HepG2 (cell line): ENCODE measurements around the gene TMEM231. TPM values are rescaled to one million over a fixed set of nuclear protein-coding genes. Genes with fewer than 3 reads are reported as not detected.

Experiments
- AKNA ChIP-seq: sonication (generic); formaldehyde crosslinking; IDR thresholded peaks from 2 replicates; pipeline ENCODE4 v1.4.0; 2020; ENCODE audit warnings: missing genetic modification reagents, borderline replicate concordance
- ATF7 ChIP-seq, 2 experiments: fragments of 450-650 bp in 1 of 2; sonication (generic) in 1 of 2; formaldehyde crosslinking in 1 of 2; IDR thresholded peaks; 2 replicates each; pipeline versions ENCODE4 v1.4.0 to v1.6.1; 2016 to 2020; ENCODE audit warnings: antibody characterized with exemption in 1 of 2, mild to moderate bottlenecking in 1 of 2, missing genetic modification reagents in 1 of 2
- BHLHE40 ChIP-seq: IDR thresholded peaks from 2 replicates; pipeline ENCODE4 v1.6.1; 2011; ENCODE audit warnings: low read length, improper control_type of control experiment
- FOXP1 ChIP-seq, 2 experiments: fragments of 450-650 bp in 1 of 2; IDR thresholded peaks; 2 replicates each; pipeline ENCODE4 v1.6.1; 2017 to 2018; ENCODE audit warnings: antibody characterized with exemption in 1 of 2
- HNF4G ChIP-seq, 2 experiments: sonication (generic) in 1 of 2; formaldehyde crosslinking in 1 of 2; IDR thresholded peaks; 2 replicates each; pipeline versions ENCODE4 v1.4.0 to v1.6.1; 2011 to 2020; ENCODE audit warnings: borderline replicate concordance in 2 of 2, low read depth in 2 of 2, mild to moderate bottlenecking in 2 of 2, low read length in 1 of 2, missing genetic modification reagents in 1 of 2, moderate library complexity in 1 of 2
- KLF13 ChIP-seq: sonication (generic); formaldehyde crosslinking; IDR thresholded peaks from 2 replicates; pipeline ENCODE4 v1.4.0; 2020; ENCODE audit warnings: mild to moderate bottlenecking, missing genetic modification reagents
- KLF16 ChIP-seq, 2 experiments: sonication (generic) in 1 of 2; formaldehyde crosslinking in 1 of 2; IDR thresholded peaks; 2 replicates each; pipeline versions ENCODE4 v1.6.1 to v1.8.0; 2016 to 2023; ENCODE audit warnings: missing genetic modification reagents in 2 of 2, missing compliant biosample characterization in 1 of 2
- MAFK ChIP-seq, 2 experiments: IDR thresholded peaks in 1 of 2; conservative IDR thresholded peaks in 1 of 2; 2 replicates each; pipeline ENCODE4 v1.6.1; 2011; ENCODE audit warnings: improper control_type of control experiment in 2 of 2, low read length in 2 of 2
- NR2F1 ChIP-seq, 2 experiments: fragments of 450-650 bp in 1 of 2; formaldehyde crosslinking in 1 of 2; IDR thresholded peaks; 2 replicates each; pipeline versions ENCODE4 v1.5.0 to v1.6.1; 2016 to 2020; ENCODE audit warnings: mild to moderate bottlenecking in 1 of 2, missing compliant biosample characterization in 1 of 2, missing genetic modification reagents in 1 of 2, moderate library complexity in 1 of 2
- ONECUT2 ChIP-seq: sonication (generic); formaldehyde crosslinking; IDR thresholded peaks from 2 replicates; pipeline ENCODE4 v1.4.0; 2020; ENCODE audit warnings: missing genetic modification reagents
- REST ChIP-seq, 2 experiments: IDR thresholded peaks; 2 replicates each; pipeline ENCODE4 v1.6.1; 2011 to 2012; ENCODE audit warnings: low read length in 2 of 2, borderline replicate concordance in 1 of 2, low read depth in 1 of 2, mild to moderate bottlenecking in 1 of 2, moderate library complexity in 1 of 2
- REXO4 ChIP-seq: sonication (generic); formaldehyde crosslinking; IDR thresholded peaks from 2 replicates; pipeline ENCODE4 v1.8.0; 2022; ENCODE audit warnings: missing genetic modification reagents, mild to moderate bottlenecking, borderline replicate concordance
- TIGD3 ChIP-seq: sonication (generic); formaldehyde crosslinking; IDR thresholded peaks from 2 replicates; pipeline ENCODE4 v1.5.1; 2020; ENCODE audit warnings: mild to moderate bottlenecking, missing genetic modification reagents, borderline replicate concordance
- XBP1 ChIP-seq: sonication (generic); formaldehyde crosslinking; IDR thresholded peaks from 2 replicates; pipeline ENCODE4 v1.5.0; 2020; ENCODE audit warnings: missing genetic modification reagents
- ZFX ChIP-seq: sonication (generic); formaldehyde crosslinking; IDR thresholded peaks from 2 replicates; pipeline ENCODE4 v1.4.0; 2020; ENCODE audit warnings: mild to moderate bottlenecking, low read depth, missing genetic modification reagents, moderate library complexity
- ZNF230 ChIP-seq: sonication (generic); formaldehyde crosslinking; IDR thresholded peaks from 2 replicates; pipeline ENCODE4 v1.4.0; 2020; ENCODE audit warnings: mild to moderate bottlenecking, missing genetic modification reagents
- ZNF232 ChIP-seq: sonication (generic); formaldehyde crosslinking; IDR thresholded peaks from 2 replicates; pipeline ENCODE4 v1.4.0; 2020; ENCODE audit warnings: missing genetic modification reagents, borderline replicate concordance
- polyA plus RNA-seq, 8 experiments: library from polyadenylated mRNA; depleted of rRNA in 3 of 8; stranded (reverse) in 7 of 8; unstranded in 1 of 8; fragments of >200 nt; fragmentation: Illumina TruSeq in 4 of 8; extraction: Trizol in 4 of 8; gene quantifications; 2 replicates each; pipeline versions ENCODE4 v1.2.1 to v1.2.3, GENCODE V29; 2011 to 2016; ENCODE audit warnings: low read depth in 4 of 8, missing spikeins in 1 of 8, mixed read lengths in 1 of 8; ENCODE audit not compliant: insufficient read depth in 1 of 8
- total RNA-seq, 5 experiments: library from RNA; depleted of rRNA; stranded (reverse); fragments of >200 nt; fragmentation: Illumina TruSeq; extraction: Trizol; gene quantifications; 2 replicates each; pipeline ENCODE4 v1.2.3, GENCODE V29; 2016; ENCODE audit warnings: low read depth in 1 of 5

TMEM231 gene
- total and polyA plus RNA-seq, 2 of the 13 experiments (the other 11 are each of a cell fraction or from before 2014, with no cell fraction given), result 3.5 to 7.4 TPM

- peak; percentile 80 for TF ChIP-seq ZFX (CRISPR knock-in tag)
- TF ChIP-seq AKNA, result no peak; the same call in 1 of the 2 replicates
- no peak for TF ChIP-seq REST (IDR thresholded peaks at IDR 0.05; ENCODE audit: borderline replicate concordance in 1 of 2, low read depth in 1 of 2, low read length in 2 of 2)
- TF ChIP-seq MAFK (conservative IDR thresholded peaks at IDR 0.05 in 1 of 2, IDR thresholded peaks at IDR 0.05 in 1 of 2; ENCODE audit: low read length in 2 of 2), result no peak
- TF ChIP-seq REXO4 (CRISPR knock-in tag), result no peak
- TF ChIP-seq HNF4G (IDR thresholded peaks at IDR 0.05; ENCODE audit: borderline replicate concordance, low read depth, low read length), result no peak
- peak; percentile 67 for TF ChIP-seq HNF4G (CRISPR knock-in tag; IDR thresholded peaks at IDR 0.05; ENCODE audit: borderline replicate concordance, low read depth)
- no peak for TF ChIP-seq NR2F1 (CRISPR knock-in tag; IDR thresholded peaks at IDR 0.05)
- 0 out of 2 replicates have a peak, but pooled peaks have one; percentile 70 for TF ChIP-seq TIGD3
- no peak for TF ChIP-seq FOXP1 (IDR thresholded peaks at IDR 0.05)
- no peak for TF ChIP-seq FOXP1 (CRISPR knock-in tag; IDR thresholded peaks at IDR 0.05)
- TF ChIP-seq ZNF230 (CRISPR knock-in tag), result no peak; the same call in 1 of the 2 replicates
- TF ChIP-seq KLF13 (CRISPR knock-in tag), result peak; percentile 2; the same call in 1 of the 2 replicates
- no peak for TF ChIP-seq ONECUT2 (CRISPR knock-in tag)
- peak in 1 of 2 experiments; percentile 39; a peak in 1 of 4 replicates for TF ChIP-seq KLF16 (CRISPR knock-in tag; IDR thresholded peaks at IDR 0.05)
- TF ChIP-seq XBP1, result no peak
- no peak for TF ChIP-seq BHLHE40
- TF ChIP-seq ATF7 (IDR thresholded peaks at IDR 0.05), result no peak
- TF ChIP-seq ATF7 (CRISPR knock-in tag; IDR thresholded peaks at IDR 0.05), result peak; percentile 70; the same call in 1 of the 2 replicates
- TF ChIP-seq ZNF232, result no peak
Observed at GRCh38 chr16:75555707-75556430, at the start of gene TMEM231 (continued).
